NCI-H146 (cell line): ENCODE data around the gene USHBP1.

ENCODE experiments used
- DNase-seq: peaks from one replicate; lab custom pipeline; 2025; lab: John Stamatoyannopoulos, UW

USHBP1 gene

GRCh38 chr19:17263712-17264640, 569 bp downstream of the USHBP1 start:
- DNase-seq = no peak

DNA sequence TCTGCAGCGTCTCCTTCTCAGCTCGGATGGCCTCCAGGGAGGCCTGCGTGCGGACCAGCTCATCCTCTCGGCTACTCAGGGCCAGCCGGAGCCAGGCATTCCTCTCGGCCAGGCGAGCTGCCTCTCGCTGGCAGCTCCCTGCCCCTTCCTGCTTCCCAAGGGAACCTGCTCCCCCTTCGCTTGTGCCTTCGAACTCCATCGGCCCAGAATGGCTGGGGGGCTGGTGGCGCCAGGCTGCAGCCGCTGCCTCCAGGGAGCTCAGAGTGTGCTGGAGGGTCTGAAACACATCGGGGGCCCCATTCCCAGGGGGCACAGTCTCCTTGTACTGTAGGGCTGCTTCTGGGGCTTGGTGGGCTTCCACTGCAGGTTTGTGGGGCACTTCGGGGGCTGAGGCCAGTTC, 2.0 kb downstream of the USHBP1 start:
- DNase-seq = no peak

GRCh38 chr19:17260842-17261325, 3.7 kb downstream of the USHBP1 start:
- peak; percentile 93 for DNase-seq

DNA sequence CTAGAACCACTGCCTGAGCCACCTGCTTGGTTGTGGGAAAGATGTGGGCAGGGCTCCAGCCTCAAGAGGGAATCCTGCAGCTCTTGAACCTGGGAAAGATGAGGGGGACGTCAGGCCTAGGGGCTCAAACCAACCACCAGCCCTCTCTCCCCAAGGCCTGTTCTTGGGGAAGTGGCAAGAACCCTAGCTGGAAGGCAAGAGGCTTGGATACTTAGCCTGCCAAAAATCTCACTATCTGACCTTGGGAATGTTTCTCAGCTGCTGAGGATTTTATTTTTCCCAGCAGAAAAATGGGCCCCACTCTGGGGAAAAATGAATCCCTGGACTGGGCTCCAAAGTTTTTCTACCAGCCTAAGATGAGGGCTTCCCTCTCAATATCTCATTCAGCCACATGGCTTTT, 4.6 kb downstream of the USHBP1 start:
- DNase-seq = no peak

- no peak for DNase-seq
Observed at GRCh38 chr19:17259118-17259780, 5.3 kb downstream of the USHBP1 start.

- DNase-seq = no peak
Observed at GRCh38 chr19:17256130-17256529, 8.4 kb downstream of the USHBP1 start.

- DNase-seq = peak; percentile 80
Observed at GRCh38 chr19:17255150-17255621, 9.4 kb downstream of the USHBP1 start.

GRCh38 chr19:17254636-17255035, 9.9 kb downstream of the USHBP1 start:
- no peak for DNase-seq

DNA sequence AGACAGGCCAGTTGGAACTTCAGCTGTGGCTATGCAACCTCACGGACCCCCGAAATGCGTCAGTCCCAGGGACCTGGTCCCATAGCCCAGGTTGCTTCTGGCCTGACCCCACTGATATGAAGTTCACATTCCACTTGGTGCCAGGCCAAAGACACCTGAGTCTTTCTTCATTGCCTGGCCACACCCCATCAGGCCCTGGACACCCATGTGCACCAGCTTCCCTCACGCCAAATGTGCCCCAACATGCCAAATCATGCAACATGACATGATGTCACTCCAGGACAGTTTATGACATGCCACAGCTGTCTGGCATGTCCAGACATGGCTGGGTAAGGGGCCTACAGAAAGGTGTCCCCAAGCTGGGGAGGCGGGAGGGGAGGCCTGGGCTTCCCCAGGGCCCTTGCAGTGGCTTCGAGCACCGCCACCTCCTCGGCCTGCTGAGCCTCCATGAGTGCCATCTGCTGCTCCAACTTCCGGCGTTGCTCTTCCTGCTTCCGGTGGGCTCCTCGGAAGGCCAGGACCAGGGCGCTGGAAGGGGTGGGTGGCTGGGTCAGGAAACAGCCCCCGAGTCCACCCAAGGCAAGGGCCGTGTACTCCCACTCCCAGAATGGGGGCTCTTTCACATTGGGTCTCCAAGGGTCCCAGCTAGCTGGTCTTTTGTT, 14.5 kb downstream of the USHBP1 start:
- no peak for DNase-seq

DNA sequence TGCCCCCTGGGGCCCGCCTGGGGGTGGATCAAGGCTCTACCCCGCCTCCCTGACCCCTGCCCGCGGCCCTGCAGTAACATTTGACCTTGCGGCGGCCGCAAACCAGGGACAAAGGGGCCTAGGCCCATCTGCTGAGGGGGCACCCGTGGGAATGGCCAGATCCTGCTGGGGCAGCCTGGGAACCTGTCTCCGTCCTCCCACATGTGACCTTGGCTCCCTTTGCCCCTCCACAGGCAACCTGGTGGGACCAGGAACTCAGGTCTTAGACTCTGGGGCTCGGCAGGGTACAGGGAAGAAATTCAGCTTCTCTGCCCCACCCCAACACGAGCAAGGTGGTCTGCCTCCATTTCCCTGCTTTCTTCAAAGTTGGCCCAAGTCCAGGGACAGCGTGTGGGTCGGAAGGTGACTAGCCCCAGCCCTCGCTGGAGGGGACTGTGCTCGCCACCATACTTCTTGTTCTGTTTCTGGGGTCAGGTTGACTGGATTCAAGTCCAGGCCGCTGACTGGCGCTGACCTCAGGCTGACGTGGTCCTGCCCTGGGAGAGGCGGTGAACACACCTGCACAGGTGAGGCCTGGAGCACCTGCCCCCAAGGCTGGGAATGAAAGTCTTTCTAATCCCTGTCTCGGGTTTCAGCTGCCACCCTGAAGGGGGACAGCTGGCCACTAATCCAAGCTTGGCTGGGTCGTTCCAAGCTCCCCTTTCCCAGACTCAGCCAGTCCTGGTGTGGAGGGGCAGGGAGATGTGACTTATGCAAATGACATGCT, 16.4 kb downstream of the USHBP1 start:
- DNase-seq = peak; percentile 89

GRCh38 chr19:17246681-17247425, 17.7 kb downstream of the USHBP1 start:
- peak; percentile 91 for DNase-seq

DNA sequence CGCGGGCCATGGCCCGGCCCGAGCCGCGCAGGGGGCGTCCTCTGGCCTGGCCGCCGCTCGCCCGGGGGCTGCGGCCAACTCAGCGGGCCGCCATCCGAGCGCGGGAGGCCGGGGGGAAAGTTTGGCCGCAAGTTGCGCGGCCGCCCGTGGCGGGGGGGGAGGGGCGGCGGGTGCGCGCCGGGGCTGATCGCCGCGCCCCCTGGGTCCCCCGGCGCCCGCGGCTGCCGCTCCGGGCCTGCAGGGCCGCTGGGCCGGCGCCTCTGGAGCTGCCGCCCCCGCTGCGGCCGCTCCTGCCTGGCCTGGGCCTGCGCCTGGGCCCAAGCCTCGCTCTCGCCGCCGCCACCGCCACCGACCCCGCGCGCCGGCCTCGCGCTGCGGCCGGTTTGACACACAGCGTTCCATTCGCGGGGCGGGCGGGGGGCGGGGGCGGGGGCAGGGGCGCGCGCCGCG, 19.0 kb downstream of the USHBP1 start, which contains the start of gene NR2F6:
Gene NR2F6, minus strand, starts transcription at position 385 of the 450 bp plus-strand sequence. CDS start 699 bp downstream, outside the sequence.
- DNase-seq = peak; percentile 53

DNA sequence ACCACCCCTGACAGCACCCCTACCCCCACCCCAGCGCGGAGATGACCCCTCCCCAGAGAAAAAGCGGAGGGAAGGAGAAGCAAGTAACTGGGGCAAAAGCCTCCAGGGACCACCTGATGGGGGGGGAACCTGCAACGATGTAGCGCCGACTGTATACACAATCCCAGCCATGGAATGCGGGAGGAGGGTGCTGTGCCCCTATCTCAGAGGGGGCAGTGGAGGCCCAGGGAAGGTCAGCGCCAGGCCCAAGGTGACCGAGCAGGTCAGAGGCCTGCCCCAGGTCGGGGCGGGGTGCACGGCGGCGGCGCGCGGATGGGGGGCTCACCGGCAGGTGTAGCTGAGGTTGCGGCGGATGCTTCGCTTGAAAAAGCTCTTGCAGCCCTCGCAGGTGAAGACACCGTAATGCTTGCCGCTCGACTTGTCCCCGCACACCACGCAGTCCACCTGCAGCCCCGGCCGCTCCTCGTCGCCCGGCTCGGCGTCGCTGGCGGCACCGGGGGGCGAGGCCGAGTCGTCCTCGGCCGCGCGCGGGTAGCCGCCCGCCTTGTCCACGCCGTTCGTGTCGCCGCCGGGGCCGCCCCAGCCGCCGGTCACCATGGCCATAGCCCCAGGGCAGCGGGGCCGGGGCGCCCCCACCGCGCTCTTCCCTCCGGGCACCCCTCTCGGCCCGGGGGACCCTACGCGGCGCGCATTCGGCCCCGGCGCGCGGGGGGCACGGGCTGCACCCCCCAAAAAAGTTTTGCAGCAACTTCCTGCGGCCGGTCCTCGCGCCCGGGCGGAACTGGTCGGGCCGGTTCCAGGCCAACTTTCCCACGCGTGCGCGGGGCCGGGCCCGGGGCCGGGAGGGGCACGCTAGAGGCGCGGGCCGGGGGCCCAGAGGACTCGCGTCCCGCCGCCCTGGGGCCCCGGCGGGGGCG, 19.7 kb downstream of the USHBP1 start:
- peak; percentile 26 for DNase-seq

DNA sequence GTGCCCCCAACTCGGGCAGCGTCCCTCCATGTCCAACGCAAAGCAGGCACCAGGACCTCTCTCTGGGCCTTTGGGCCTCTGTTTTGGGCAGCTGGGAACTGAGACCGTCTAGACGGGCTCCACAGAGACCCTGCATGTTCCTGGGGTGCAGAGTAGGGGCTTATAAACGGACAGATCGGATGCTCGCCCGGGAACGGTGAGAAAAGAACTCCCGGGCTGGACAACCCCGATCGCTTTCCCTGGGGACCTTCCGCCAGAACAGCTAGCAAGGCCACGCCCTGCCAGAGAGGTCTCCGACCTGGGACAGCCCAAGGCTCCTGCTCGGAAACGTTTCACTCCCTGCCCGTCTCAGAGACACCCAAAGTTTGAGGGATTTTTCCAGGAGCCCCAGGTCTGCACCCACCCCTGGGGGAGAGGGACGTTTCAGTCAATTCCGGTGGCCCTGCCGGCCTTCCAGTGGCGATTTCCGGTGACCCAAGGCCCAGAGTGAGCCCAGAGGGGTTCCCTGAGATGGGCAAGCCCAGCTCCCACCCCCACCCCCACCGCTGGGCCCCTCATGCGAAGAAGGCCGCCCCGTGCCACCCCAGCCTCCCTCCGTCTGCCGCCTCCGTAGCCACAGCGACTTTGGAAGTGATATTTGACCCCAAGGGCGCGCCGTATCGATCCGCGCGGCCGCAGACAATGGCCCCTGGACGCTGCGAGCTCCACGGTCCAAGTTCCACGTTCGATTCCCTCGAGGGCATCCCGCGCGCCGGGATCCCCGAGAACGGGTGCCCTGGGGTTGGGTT, 20.5 kb downstream of the USHBP1 start:
- peak; percentile 21 for DNase-seq

- no peak for DNase-seq
Observed at GRCh38 chr19:17243211-17243829, 21.2 kb downstream of the USHBP1 start.

GRCh38 chr19:17242431-17243208, 21.9 kb downstream of the USHBP1 start:
- no peak for DNase-seq

DNA sequence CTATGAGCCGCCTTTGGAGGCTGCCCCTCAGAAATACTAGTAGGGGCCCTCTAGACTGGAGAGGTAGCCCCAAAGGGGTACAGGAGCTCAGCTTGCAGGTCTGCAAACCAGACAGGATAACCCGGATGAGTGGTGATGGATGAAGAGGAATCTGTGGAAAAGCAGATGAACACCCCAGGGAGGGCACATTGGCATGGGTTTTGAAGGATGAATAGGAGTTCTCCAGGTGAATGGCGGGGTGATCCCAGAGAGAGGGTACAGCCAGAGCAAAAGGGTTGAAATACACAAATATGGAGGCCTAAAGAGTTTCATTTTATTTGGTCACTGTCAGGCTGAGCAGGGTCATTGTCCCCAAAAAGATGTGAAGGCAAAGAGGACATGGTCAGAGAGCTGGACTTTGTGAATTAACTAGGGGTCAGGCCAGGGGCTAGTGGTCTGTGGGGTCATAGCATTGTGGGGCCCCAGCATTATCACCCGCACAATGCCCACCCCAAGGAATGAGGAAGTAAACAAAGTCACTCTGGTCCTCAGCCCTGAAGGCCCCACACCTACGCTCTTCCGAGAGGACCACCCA, 23.6 kb downstream of the USHBP1 start:
- no peak for DNase-seq
